LNCaP clone FGC (cell line): ENCODE results near the gene SLC10A7.

Experiments
- DNase-seq: peaks from one replicate; pipeline ENCODE4 v3.0.0-alpha.2; 2011; ENCODE audit warnings: low read depth
- H3K4me3 ChIP-seq: 2 replicates; pipeline ENCODE4 v1.5.1; 2011; ENCODE audit warnings: mild to moderate bottlenecking, low read depth, low read length, control low read depth
- TF ChIP-seq, protein P1 (sequence below): IDR thresholded peaks from 2 replicates; pipeline ENCODE4 v1.5.1; 2012; ENCODE audit warnings: mild to moderate bottlenecking; ENCODE audit not compliant: control insufficient read depth, insufficient read depth; ENCODE audit errors: extremely low read depth

Gene SLC10A7

DNA sequence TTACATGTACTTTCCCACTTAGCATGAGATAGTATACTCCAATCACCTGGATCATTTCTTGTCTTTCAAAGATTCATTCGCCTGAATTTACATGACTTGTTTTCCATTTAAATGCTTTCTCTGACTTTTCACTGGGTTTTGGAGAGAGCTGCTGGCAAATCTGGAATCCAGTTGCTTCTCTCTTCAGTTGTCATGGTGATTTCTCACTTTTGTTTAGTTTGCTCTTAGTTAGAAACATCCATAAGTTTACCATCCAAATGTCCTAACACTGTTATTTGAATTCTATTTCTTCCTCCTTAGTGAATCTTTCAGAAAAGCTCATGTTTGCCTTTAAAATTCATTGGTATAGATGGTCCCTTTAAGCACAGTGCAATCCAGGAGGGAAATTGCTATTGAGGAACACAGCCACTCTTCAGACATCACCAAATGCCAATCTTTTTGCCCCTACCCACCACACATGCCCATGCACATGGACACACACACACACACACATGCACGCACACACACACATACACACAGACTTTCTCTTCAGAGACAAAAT is 255.7 kb downstream of the SLC10A7 start:
- no peak for DNase-seq
- TF ChIP-seq, protein P1, sequence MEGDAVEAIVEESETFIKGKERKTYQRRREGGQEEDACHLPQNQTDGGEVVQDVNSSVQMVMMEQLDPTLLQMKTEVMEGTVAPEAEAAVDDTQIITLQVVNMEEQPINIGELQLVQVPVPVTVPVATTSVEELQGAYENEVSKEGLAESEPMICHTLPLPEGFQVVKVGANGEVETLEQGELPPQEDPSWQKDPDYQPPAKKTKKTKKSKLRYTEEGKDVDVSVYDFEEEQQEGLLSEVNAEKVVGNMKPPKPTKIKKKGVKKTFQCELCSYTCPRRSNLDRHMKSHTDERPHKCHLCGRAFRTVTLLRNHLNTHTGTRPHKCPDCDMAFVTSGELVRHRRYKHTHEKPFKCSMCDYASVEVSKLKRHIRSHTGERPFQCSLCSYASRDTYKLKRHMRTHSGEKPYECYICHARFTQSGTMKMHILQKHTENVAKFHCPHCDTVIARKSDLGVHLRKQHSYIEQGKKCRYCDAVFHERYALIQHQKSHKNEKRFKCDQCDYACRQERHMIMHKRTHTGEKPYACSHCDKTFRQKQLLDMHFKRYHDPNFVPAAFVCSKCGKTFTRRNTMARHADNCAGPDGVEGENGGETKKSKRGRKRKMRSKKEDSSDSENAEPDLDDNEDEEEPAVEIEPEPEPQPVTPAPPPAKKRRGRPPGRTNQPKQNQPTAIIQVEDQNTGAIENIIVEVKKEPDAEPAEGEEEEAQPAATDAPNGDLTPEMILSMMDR: no peak
- no peak overlapping the region for H3K4me3 ChIP-seq

DNA sequence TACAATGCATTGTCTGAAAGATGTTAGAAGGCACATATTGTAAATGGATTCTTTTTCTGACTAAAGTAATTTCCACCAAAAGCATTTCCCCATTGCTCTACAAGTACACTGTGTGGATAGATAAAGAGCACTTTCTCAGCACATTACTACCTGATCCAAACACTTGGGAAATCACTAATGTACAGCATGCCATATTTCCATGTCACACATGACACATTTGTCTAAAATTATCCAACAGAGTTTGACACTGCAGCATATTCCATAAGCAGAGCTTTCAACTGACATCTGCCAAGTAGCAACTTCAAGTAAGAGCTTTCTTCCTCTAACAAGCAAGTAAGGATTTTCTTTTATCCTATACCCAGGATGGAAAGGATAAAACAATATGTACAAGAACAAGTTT is 257.9 kb downstream of the SLC10A7 start:
- H3K4me3 ChIP-seq: no peak overlapping the region
- TF ChIP-seq, protein P1: no peak
- DNase-seq: no peak

DNA sequence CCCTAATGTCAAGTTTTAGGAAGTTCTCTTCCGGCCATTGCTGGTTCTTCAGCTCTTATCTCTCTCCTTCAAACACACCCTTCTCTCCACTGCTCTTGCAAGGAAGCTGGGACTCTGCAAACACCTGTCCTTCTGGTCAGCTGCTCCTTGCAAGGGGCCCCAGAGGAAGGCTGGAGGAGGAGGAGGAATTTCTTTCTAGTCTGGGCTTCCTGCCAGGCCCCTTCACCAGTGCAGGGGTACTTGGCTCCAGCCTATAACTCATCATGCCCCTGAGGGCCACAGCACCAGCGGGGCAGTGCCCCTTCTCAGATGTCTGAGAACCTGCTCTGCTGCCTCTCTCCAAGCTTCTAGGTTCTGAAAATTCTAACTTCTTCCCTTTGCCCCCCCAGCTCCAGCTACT is 260.7 kb downstream of the SLC10A7 start:
- no peak overlapping the region for H3K4me3 ChIP-seq
- DNase-seq: no peak
- TF ChIP-seq, protein P1: no peak

DNA sequence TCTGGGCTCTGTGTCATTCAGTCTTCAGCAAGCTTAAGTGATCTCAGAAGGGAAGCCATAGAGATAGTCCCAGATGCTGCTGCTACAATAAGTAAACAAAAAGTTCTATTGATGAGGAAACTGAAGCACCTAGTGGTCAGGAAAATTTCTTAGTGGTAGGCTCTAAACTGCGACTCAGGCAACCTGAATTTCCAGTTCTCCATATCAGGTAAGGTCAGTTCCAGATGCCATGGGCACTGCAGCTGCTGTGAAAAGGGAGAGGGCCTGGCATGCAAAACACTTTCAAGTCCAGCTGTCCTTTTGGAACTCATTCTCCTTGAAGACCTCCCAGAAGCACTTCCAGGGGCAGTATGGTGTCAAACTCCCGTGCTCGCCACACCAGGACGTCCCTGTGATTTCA is 261.2 kb downstream of the SLC10A7 start:
- TF ChIP-seq, protein P1: no peak
- no peak overlapping the region for H3K4me3 ChIP-seq
- no peak for DNase-seq

DNA sequence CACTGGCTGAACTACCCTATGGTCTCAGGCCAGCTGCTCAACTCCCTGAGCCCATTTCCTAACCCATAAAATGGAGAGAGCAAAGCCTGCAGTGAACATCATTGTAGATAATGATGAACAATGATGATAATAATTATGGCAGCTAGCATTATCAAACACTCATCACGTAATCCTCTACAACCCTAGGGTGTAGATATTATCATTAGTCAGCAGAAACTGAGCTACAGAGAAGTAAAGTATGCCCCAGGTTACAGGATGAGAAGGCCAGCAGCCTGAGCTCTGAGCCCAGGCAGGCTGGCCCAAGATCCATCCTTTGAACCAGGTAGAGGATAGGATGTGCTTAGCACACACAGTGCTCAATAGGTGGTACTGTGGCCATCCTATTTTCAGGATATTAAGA is 264.2 kb downstream of the SLC10A7 start:
- DNase-seq: no peak
- H3K4me3 ChIP-seq: no peak overlapping the region
- TF ChIP-seq, protein P1: no peak

DNA sequence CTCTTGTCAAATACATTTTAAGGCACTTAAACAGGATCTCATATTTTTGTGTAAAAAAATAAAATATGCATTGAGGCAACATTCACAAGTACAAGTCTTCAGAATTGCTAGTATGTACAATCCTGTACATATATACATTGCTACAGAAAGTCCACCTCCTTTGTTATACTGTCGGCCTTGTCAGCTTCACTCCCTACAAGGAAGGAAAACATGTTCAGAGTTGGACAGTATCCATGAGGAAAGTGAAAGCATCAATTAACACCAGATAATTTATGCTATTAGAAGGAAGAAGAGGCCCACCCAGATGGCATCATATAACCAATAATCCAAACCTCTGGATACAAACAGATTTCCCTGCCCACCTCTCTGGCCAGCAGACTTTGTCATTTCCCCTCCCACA is 265.4 kb downstream of the SLC10A7 start:
- no peak for DNase-seq
- TF ChIP-seq, protein P1: no peak
- H3K4me3 ChIP-seq: no peak overlapping the region

DNA sequence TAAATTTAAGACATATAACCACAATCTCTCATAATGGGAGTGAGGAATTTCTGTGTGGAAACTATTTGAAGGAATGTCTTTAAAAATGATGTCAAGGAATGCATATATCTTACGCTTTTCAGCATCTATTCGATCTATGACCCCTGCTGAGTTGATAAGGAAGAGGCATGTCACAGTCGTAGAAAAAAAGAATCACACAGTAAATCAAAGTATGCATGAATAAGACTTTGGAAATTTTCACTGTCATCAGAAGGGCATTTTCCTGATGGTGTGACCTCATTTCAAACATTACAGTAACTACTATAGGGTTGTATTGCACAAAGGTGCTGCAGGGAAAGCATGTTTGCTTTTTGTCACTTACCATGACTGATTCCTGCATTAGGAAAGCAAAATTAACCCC is 265.9 kb downstream of the SLC10A7 start:
- H3K4me3 ChIP-seq: no peak overlapping the region
- TF ChIP-seq, protein P1: no peak
- DNase-seq: no peak
